HG03139 (cell line): ENCODE measurements around the gene ARPC5.

Experiments used
- ATAC-seq: cut with Tn5 transposase; IDR thresholded peaks from one replicate; pipeline ENCODE4 v1.9.1; 2021; ENCODE audit not compliant: unreplicated experiment

The ARPC5 gene

GRCh38 chr1:183588827-183589226, 46.8 kb downstream of the ARPC5 start:
- ATAC-seq = no peak

GRCh38 chr1:183586926-183587325, 48.7 kb downstream of the ARPC5 start:
- no peak for ATAC-seq

GRCh38 chr1:183586455-183586854, 49.1 kb downstream of the ARPC5 start:
- no peak for ATAC-seq

- no peak for ATAC-seq
Measured at GRCh38 chr1:183585038-183585437, 50.5 kb downstream of the ARPC5 start.

- ATAC-seq = no peak
Measured at GRCh38 chr1:183584147-183584546, 51.4 kb downstream of the ARPC5 start.

GRCh38 chr1:183583466-183583865, 52.1 kb downstream of the ARPC5 start:
- no peak for ATAC-seq

GRCh38 chr1:183582021-183582713, 53.4 kb downstream of the ARPC5 start:
- ATAC-seq = no peak

GRCh38 chr1:183580281-183580682, 55.3 kb downstream of the ARPC5 start:
- no peak for ATAC-seq

GRCh38 chr1:183578856-183579255, 56.7 kb downstream of the ARPC5 start:
- ATAC-seq = no peak

GRCh38 chr1:183577897-183578465, 57.6 kb downstream of the ARPC5 start:
- ATAC-seq = no peak

- ATAC-seq = no peak
Measured at GRCh38 chr1:183576537-183576936, 59.0 kb downstream of the ARPC5 start.

GRCh38 chr1:183575606-183576005, 60.0 kb downstream of the ARPC5 start:
- ATAC-seq = no peak

GRCh38 chr1:183572721-183573120, 62.9 kb downstream of the ARPC5 start:
- no peak for ATAC-seq

GRCh38 chr1:183571678-183572268, 63.8 kb downstream of the ARPC5 start:
- ATAC-seq = no peak
